H9 (cell line): ENCODE measurements around the gene CABLES2. TPM values are rescaled to one million over a fixed set of nuclear protein-coding genes. Genes with fewer than 3 reads are reported as not detected.

Experiments used
- DNase-seq: peaks from one replicate; pipeline ENCODE4 v3.0.0-alpha.2; 2017
- H2AFZ ChIP-seq: one replicate; pipeline ENCODE4 v1.6.1; 2013; ENCODE audit warnings: mild to moderate bottlenecking, low read length, control low read depth, moderate library complexity
- H2AK5ac ChIP-seq: 2 replicates; pipeline ENCODE4 v1.6.1; 2013; ENCODE audit warnings: low read length, control low read depth, mixed read lengths; ENCODE audit not compliant: insufficient read length
- H2BK120ac ChIP-seq: one replicate; pipeline ENCODE4 v1.6.1; 2013; ENCODE audit warnings: low read depth, mild to moderate bottlenecking, low read length, control low read depth, inconsistent platforms; ENCODE audit not compliant: poor library complexity, severe bottlenecking
- H2BK12ac ChIP-seq: 2 replicates; pipeline ENCODE4 v1.6.1; 2013; ENCODE audit warnings: low read length, control low read depth, mixed read lengths, low read depth; ENCODE audit not compliant: insufficient read length
- H2BK15ac ChIP-seq: 2 replicates; pipeline ENCODE4 v1.6.1; 2013; ENCODE audit warnings: low read depth, low read length, control low read depth
- H2BK20ac ChIP-seq: one replicate; pipeline ENCODE4 v1.6.1; 2013; ENCODE audit warnings: low read depth, mild to moderate bottlenecking, low read length, control low read depth, inconsistent platforms; ENCODE audit not compliant: poor library complexity, severe bottlenecking
- H2BK5ac ChIP-seq: 2 replicates; pipeline ENCODE4 v1.6.1; 2013; ENCODE audit warnings: low read length, control low read depth, mixed read lengths; ENCODE audit not compliant: insufficient read length
- H3K14ac ChIP-seq: 2 replicates; pipeline ENCODE4 v1.6.1; 2013; ENCODE audit warnings: low read length, control low read depth; ENCODE audit not compliant: insufficient read depth
- H3K18ac ChIP-seq: 2 replicates; pipeline ENCODE4 v1.6.1; 2013; ENCODE audit warnings: low read depth, mild to moderate bottlenecking, mixed read lengths, low read length, control low read depth; ENCODE audit not compliant: insufficient read length
- H3K23ac ChIP-seq: 2 replicates; pipeline ENCODE4 v1.6.1; 2013; ENCODE audit warnings: low read length, control low read depth, mixed read lengths, low read depth; ENCODE audit not compliant: insufficient read length
- H3K23me2 ChIP-seq: 2 replicates; pipeline ENCODE4 v1.6.1; 2013; ENCODE audit warnings: low read depth, mild to moderate bottlenecking, mixed read lengths, low read length, control low read depth; ENCODE audit not compliant: insufficient read length, poor library complexity, severe bottlenecking
- H3K27ac ChIP-seq: 2 replicates; pipeline ENCODE4 v1.5.1; 2013; ENCODE audit warnings: low read length, control low read depth, mixed read lengths, low read depth; ENCODE audit not compliant: insufficient read length
- H3K27me3 ChIP-seq: 2 replicates; pipeline ENCODE4 v1.6.1; 2013; ENCODE audit warnings: low read length, control low read depth, inconsistent platforms; ENCODE audit not compliant: insufficient read depth
- H3K4ac ChIP-seq: 2 replicates; pipeline ENCODE4 v1.6.1; 2013; ENCODE audit warnings: low read depth, mild to moderate bottlenecking, control low read depth, inconsistent platforms, low read length, moderate library complexity
- H3K4me1 ChIP-seq: 2 replicates; pipeline ENCODE4 v1.6.1; 2013; ENCODE audit warnings: low read length, control low read depth, inconsistent platforms; ENCODE audit not compliant: insufficient read depth
- H3K4me2 ChIP-seq: 2 replicates; pipeline ENCODE4 v1.6.1; 2013; ENCODE audit warnings: low read length, control low read depth, mixed read lengths; ENCODE audit not compliant: insufficient read length, insufficient read depth
- H3K56ac ChIP-seq: 2 replicates; pipeline ENCODE4 v1.6.1; 2013; ENCODE audit warnings: low read depth, mild to moderate bottlenecking, mixed read lengths, low read length, control low read depth; ENCODE audit not compliant: insufficient read length
- H3K79me1 ChIP-seq: 2 replicates; pipeline ENCODE4 v1.6.1; 2013; ENCODE audit warnings: low read depth, mild to moderate bottlenecking, moderate library complexity, low read length, control low read depth, inconsistent platforms; ENCODE audit not compliant: insufficient read depth, poor library complexity, severe bottlenecking
- H3K79me2 ChIP-seq: 2 replicates; pipeline ENCODE4 v1.6.1; 2013; ENCODE audit warnings: low read length, control low read depth, inconsistent platforms; ENCODE audit not compliant: insufficient read depth
- H3K9ac ChIP-seq: 2 replicates; pipeline ENCODE4 v1.6.1; 2013; ENCODE audit warnings: low read length, control low read depth, mixed read lengths; ENCODE audit not compliant: insufficient read length; ENCODE audit errors: extremely low read depth
- H3K9me3 ChIP-seq: one replicate; pipeline ENCODE4 v1.6.1; 2013; ENCODE audit warnings: low read depth, low read length, inconsistent platforms; ENCODE audit not compliant: control insufficient read depth
- H3T11ph ChIP-seq: one replicate; pipeline ENCODE4 v1.6.1; 2013; ENCODE audit warnings: mild to moderate bottlenecking, low read length, control low read depth, inconsistent platforms
- H4K20me1 ChIP-seq: one replicate; pipeline ENCODE4 v1.6.1; 2013; ENCODE audit not compliant: control insufficient read depth, insufficient read length, insufficient read depth
- H4K5ac ChIP-seq: 2 replicates; pipeline ENCODE4 v1.6.1; 2013; ENCODE audit warnings: low read depth, mild to moderate bottlenecking, mixed read lengths, low read length, control low read depth; ENCODE audit not compliant: insufficient read length
- H4K8ac ChIP-seq: replicated peaks from 2 replicates; pipeline ENCODE4 v1.6.1; 2013; ENCODE audit warnings: low read length, control low read depth, mixed read lengths, low read depth; ENCODE audit not compliant: insufficient read length
- H4K91ac ChIP-seq: 2 replicates; pipeline ENCODE4 v1.6.1; 2013; ENCODE audit warnings: low read depth, mild to moderate bottlenecking, moderate library complexity, mixed read lengths, low read length, control low read depth; ENCODE audit not compliant: insufficient read length
- H3K27ac Mint-ChIP-seq, 3 experiments: 2 replicates in 2 of 3; 3 replicates in 1 of 3; pipeline ENCODE4 v1.8.0; 2020 to 2021; ENCODE audit warnings: mixed read lengths in 3 of 3, mild to moderate bottlenecking in 1 of 3, moderate library complexity in 1 of 3
- H3K27me3 Mint-ChIP-seq: 2 replicates; pipeline ENCODE4 v1.8.0; 2021; ENCODE audit warnings: low read depth, mild to moderate bottlenecking, moderate library complexity, mixed read lengths
- H3K36me3 Mint-ChIP-seq, 3 experiments: 2 replicates in 2 of 3; 3 replicates in 1 of 3; pipeline ENCODE4 v1.8.0; 2020 to 2021; ENCODE audit warnings: low read depth in 3 of 3, mixed read lengths in 3 of 3; ENCODE audit not compliant: insufficient read depth in 1 of 3
- H3K4me1 Mint-ChIP-seq, 2 experiments: 2 replicates each; pipeline ENCODE4 v1.8.0; 2020; ENCODE audit warnings: mixed read lengths in 2 of 2
- H3K4me3 Mint-ChIP-seq, 2 experiments: 2 replicates in 1 of 2; 3 replicates in 1 of 2; pipeline ENCODE4 v1.8.0; 2020 to 2021; ENCODE audit warnings: mild to moderate bottlenecking in 2 of 2, mixed read lengths in 2 of 2, moderate library complexity in 1 of 2
- H3K9me3 Mint-ChIP-seq, 2 experiments: 2 replicates in 1 of 2; 3 replicates in 1 of 2; pipeline ENCODE4 v1.8.0; 2020; ENCODE audit warnings: mild to moderate bottlenecking in 2 of 2, mixed read lengths in 2 of 2, moderate library complexity in 1 of 2
- WGBS: extraction: QIAGEN DNeasy Blood & Tissue Kit; methylation state at CpG from one replicate; pipeline ENCODE4 v1.1.7; 2013; ENCODE audit warnings: missing lambda C conversion rate, low lambda C conversion rate, mixed read lengths; ENCODE audit not compliant: insufficient read length; ENCODE audit errors: extremely low coverage; 5-methylcytosine and 5-hydroxymethylcytosine counted together
- total RNA-seq: library from RNA; stranded (reverse); gene quantifications from 2 replicates; pipeline ENCODE4 v1.2.1, GENCODE V29; 2021
- TF ChIP-seq, protein P1 (sequence below): fragments of 200-600 bp; sonication (generic); conservative IDR thresholded peaks from 3 replicates; pipeline ENCODE4 v1.8.0; 2021; ENCODE audit warnings: antibody characterized with exemption, mild to moderate bottlenecking

The CABLES2 gene
- total RNA-seq, 1 experiment from 2014 or later = 10.8 TPM

DNA sequence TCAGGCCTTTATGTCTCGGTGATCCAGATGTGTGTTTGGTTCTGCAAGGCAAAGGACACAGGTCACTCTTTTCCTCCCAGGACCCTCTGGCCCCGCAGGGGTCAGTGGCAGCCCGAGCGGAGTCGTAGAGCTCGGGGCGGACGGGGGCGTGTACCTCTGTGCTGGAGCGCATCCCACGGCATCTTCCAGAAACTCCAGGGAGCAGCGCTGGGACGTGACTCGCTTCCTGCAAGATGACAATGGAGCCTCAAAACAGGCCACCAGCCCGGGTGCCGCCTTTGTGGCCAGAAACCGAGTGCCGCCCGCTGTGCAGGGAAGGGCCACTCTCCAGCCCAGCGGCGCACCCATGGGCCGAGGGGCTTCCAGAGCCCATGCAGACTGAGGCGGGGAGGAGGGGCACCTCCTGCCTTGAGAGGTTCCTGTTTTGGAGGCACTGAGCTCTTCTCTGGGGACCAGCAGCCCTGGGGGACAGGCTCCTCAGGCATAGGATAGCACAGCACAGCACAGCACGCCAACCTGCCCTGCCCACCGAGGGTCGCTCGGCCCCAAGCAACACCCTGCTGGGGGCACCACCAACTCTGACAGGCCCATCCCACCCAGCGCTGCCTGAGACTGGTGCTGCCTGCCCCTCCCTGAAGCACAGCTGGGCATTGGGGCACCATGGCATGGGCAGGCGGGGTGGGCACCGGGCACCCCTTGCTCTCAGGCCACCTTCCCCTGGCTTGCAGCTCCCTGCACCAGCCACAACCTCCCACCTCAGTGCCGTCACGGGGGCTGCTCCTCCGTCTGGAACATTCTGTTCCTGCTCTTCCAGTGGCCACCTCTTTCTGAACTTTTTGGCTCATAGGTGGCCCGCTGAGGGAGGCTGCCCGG lies 10.5 kb downstream of the CABLES2 start:
- Histone ChIP-seq H2BK12ac (no peak overlapping the region), H4K8ac (no peak overlapping the region), H4K91ac (no peak overlapping the region), H2BK120ac (no peak overlapping the region), H2AK5ac (no peak overlapping the region), H3K23me2 (peaks cover 2% of the 10 kb centered on the region), H2BK5ac (no peak overlapping the region), H3K56ac (no peak overlapping the region), H3K14ac (no peak overlapping the region; the same call in 1 of the 2 replicates), H4K20me1 (peaks cover 8% of the 10 kb centered on the region), H3K27me3 (no peaks in the 10 kb centered on the region), H2BK15ac (no peak overlapping the region), H4K5ac (no peak overlapping the region), H3K23ac (no peak overlapping the region), H2BK20ac (no peak overlapping the region), H2AFZ (no peak overlapping the region), H3K9ac (no peak overlapping the region), H3K27ac (no peak overlapping the region), H3K4me2 (no peak overlapping the region), H3K79me1 (no peaks in the 10 kb centered on the region), H3K18ac (no peak overlapping the region), H3K9me3 (no peaks in the 10 kb centered on the region), H3K4ac (no peak overlapping the region), H3K79me2 (no peaks in the 10 kb centered on the region), H3T11ph (no peak overlapping the region), H3K4me1 (no peaks in the 10 kb centered on the region)
- Mint-ChIP-seq H3K27me3 (no peaks in the 10 kb centered on the region), H3K27ac (peak overlapping the region in 1 of 3 experiments; percentile 27; a peak in 1 of 7 replicates), H3K9me3 (peaks cover 3 to 6% of the 10 kb centered on the region in 2 experiments; a peak in 3 of 5 replicates), H3K36me3 (peaks cover 0 to 17% (median 8%) of the 10 kb centered on the region in 3 experiments; a peak in 5 of 7 replicates), H3K4me3 (no peak overlapping the region), H3K4me1 (peaks cover 0 to 8% of the 10 kb centered on the region in 2 experiments; a peak in 2 of 4 replicates)
- no peak for DNase-seq
- TF ChIP-seq, protein P1, sequence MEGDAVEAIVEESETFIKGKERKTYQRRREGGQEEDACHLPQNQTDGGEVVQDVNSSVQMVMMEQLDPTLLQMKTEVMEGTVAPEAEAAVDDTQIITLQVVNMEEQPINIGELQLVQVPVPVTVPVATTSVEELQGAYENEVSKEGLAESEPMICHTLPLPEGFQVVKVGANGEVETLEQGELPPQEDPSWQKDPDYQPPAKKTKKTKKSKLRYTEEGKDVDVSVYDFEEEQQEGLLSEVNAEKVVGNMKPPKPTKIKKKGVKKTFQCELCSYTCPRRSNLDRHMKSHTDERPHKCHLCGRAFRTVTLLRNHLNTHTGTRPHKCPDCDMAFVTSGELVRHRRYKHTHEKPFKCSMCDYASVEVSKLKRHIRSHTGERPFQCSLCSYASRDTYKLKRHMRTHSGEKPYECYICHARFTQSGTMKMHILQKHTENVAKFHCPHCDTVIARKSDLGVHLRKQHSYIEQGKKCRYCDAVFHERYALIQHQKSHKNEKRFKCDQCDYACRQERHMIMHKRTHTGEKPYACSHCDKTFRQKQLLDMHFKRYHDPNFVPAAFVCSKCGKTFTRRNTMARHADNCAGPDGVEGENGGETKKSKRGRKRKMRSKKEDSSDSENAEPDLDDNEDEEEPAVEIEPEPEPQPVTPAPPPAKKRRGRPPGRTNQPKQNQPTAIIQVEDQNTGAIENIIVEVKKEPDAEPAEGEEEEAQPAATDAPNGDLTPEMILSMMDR = no peak
- no CpG with 5 or more reads among the region's 35 CpGs for WGBS
